HG03558 (cell line): ENCODE data around the gene CPA1.
"Not testable (repeated sequence)": the region's sequence is repeated elsewhere in the genome, so short reads cannot be mapped to it uniquely, and the experiment has no call there.

Experiments used
- ATAC-seq: cut with Tn5 transposase; IDR thresholded peaks from one replicate; pipeline ENCODE4 v1.9.1; 2021; ENCODE audit warnings: moderate number of reproducible peaks; ENCODE audit not compliant: unreplicated experiment; ENCODE audit errors: extremely low read depth

The CPA1 gene

GRCh38 chr7:130371046-130371445 lies 9.2 kb upstream of the CPA1 start:
- ATAC-seq: no peak

GRCh38 chr7:130372402-130373165 lies 7.7 kb upstream of the CPA1 start:
- no peak for ATAC-seq

GRCh38 chr7:130374507-130374906 lies 5.8 kb upstream of the CPA1 start:
- ATAC-seq: no peak

- not testable (repeated sequence) for ATAC-seq
Measured at GRCh38 chr7:130376461-130376860, 3.8 kb upstream of the CPA1 start.

- ATAC-seq: no peak
Measured at GRCh38 chr7:130377178-130377577, 3.1 kb upstream of the CPA1 start.

- ATAC-seq: no peak
Measured at GRCh38 chr7:130379019-130379418, 1.3 kb upstream of the CPA1 start.

- ATAC-seq: no peak
Measured at GRCh38 chr7:130379532-130379920, 768 bp upstream of the CPA1 start.

- ATAC-seq: no peak
Measured at GRCh38 chr7:130380861-130381455, 664 bp downstream of the CPA1 start.

- no peak for ATAC-seq
Measured at GRCh38 chr7:130381468-130382312, 1.4 kb downstream of the CPA1 start.

GRCh38 chr7:130383187-130383980 lies 3.1 kb downstream of the CPA1 start:
- ATAC-seq: no peak

- no peak for ATAC-seq
Measured at GRCh38 chr7:130384371-130384801, 4.1 kb downstream of the CPA1 start.

GRCh38 chr7:130384841-130385599 lies 4.7 kb downstream of the CPA1 start:
- ATAC-seq: no peak

GRCh38 chr7:130385600-130386066 lies 5.3 kb downstream of the CPA1 start:
- ATAC-seq: no peak

- no peak for ATAC-seq
Measured at GRCh38 chr7:130386876-130387275, 6.6 kb downstream of the CPA1 start.

- no peak for ATAC-seq
Measured at GRCh38 chr7:130387306-130387627, 7.0 kb downstream of the CPA1 start.

GRCh38 chr7:130387628-130388403 lies 7.5 kb downstream of the CPA1 start:
- no peak for ATAC-seq

- ATAC-seq: no peak
Measured at GRCh38 chr7:130388671-130389070, 8.4 kb downstream of the CPA1 start.

- no peak for ATAC-seq
Measured at GRCh38 chr7:130390486-130390885, 10.2 kb downstream of the CPA1 start.

GRCh38 chr7:130393101-130393561 lies 12.8 kb downstream of the CPA1 start:
- no peak for ATAC-seq
